H1 (cell line): ENCODE measurements around the gene APBA2. TPM values are rescaled to one million over a fixed set of nuclear protein-coding genes. Genes with fewer than 3 reads are reported as not detected.

ENCODE experiments used
- CTCF ChIA-PET: fragments of 300-600 bp; sonication (Branson Sonifier 250); formaldehyde crosslinking; loops from one replicate; lab custom pipeline; 2021; ENCODE audit not compliant: partially characterized antibody; lab: Charles Lee
- POLR2A ChIA-PET: fragments of 300-600 bp; sonication (Branson Sonifier 250); formaldehyde crosslinking; loops from one replicate; lab custom pipeline; 2021; ENCODE audit warnings: inconsistent platforms; ENCODE audit not compliant: partially characterized antibody; lab: Charles Lee
- DNase-seq, 2 experiments: peaks; one replicate each; pipeline versions ENCODE4 v3.0.0 to v3.0.0-alpha.2; 2010 to 2022; ENCODE audit warnings: low spot score in 2 of 2, low read depth in 1 of 2, mixed read lengths in 1 of 2
- FAIRE-seq: peaks from 2 replicates; lab custom pipeline; 2011; peaks lifted over from hg19 to GRCh38; lab: Jason Lieb, UNC
- H2AFZ ChIP-seq: 2 replicates; pipeline ENCODE4 v1.8.1; 2012; ENCODE audit warnings: low read length, inconsistent platforms
- H2AK5ac ChIP-seq: 2 replicates; pipeline ENCODE4 v1.6.1; 2013; ENCODE audit warnings: low read depth, low read length
- H2BK120ac ChIP-seq: replicated peaks from 2 replicates; pipeline ENCODE3; 2013; ENCODE audit warnings: low read depth, low read length, inconsistent platforms
- H2BK12ac ChIP-seq: 2 replicates; pipeline ENCODE4 v1.6.1; 2013; ENCODE audit warnings: low read depth, low read length
- H2BK15ac ChIP-seq: 2 replicates; pipeline ENCODE4 v1.6.1; 2013; ENCODE audit warnings: low read length
- H2BK20ac ChIP-seq: 2 replicates; pipeline ENCODE4 v1.6.1; 2013; ENCODE audit warnings: low read length
- H2BK5ac ChIP-seq: 2 replicates; pipeline ENCODE4 v1.6.1; 2013; ENCODE audit warnings: low read depth, low read length
- H3K14ac ChIP-seq: 2 replicates; pipeline ENCODE4 v1.6.1; 2013; ENCODE audit warnings: inconsistent platforms; ENCODE audit not compliant: insufficient read length
- H3K18ac ChIP-seq: 2 replicates; pipeline ENCODE4 v1.6.1; 2013; ENCODE audit warnings: low read length; ENCODE audit errors: extremely low read depth
- H3K23ac ChIP-seq: 2 replicates; pipeline ENCODE4 v1.6.1; 2013; ENCODE audit warnings: inconsistent platforms; ENCODE audit not compliant: insufficient read length
- H3K23me2 ChIP-seq: 2 replicates; pipeline ENCODE4 v1.6.1; 2013; ENCODE audit warnings: low read depth, low read length
- H3K27ac ChIP-seq: 2 replicates; pipeline ENCODE4 v1.6.1; 2011; ENCODE audit warnings: low read depth, low read length, inconsistent platforms
- H3K27me3 ChIP-seq, 4 experiments: replicated peaks in 1 of 4; 1 replicate in 1 of 4; 2 replicates in 3 of 4; pipeline versions ENCODE4 v1.6.1 to v1.8.1; 2011 to 2013; ENCODE audit warnings: low read length in 3 of 4, mild to moderate bottlenecking in 3 of 4, inconsistent platforms in 2 of 4, mixed read lengths in 2 of 4, moderate library complexity in 1 of 4; ENCODE audit not compliant: control insufficient read depth in 3 of 4, insufficient read depth in 3 of 4; ENCODE audit errors: extremely low read depth in 1 of 4
- H3K36me3 ChIP-seq, 4 experiments: 2 replicates each; pipeline versions ENCODE4 v1.6.1 to v1.8.1; 2011 to 2013; ENCODE audit warnings: mild to moderate bottlenecking in 4 of 4, low read length in 3 of 4, moderate library complexity in 2 of 4, control low read depth in 1 of 4, inconsistent platforms in 1 of 4; ENCODE audit not compliant: insufficient read depth in 4 of 4, control insufficient read depth in 2 of 4
- H3K4ac ChIP-seq: replicated peaks from 2 replicates; pipeline ENCODE3; 2013; ENCODE audit warnings: low read length, low read depth, mixed read lengths, inconsistent platforms; ENCODE audit not compliant: insufficient read length
- H3K4me1 ChIP-seq, 4 experiments: replicated peaks in 1 of 4; 1 replicate in 1 of 4; 2 replicates in 3 of 4; pipeline versions ENCODE4 v1.6.1 to v1.8.1; 2011 to 2013; ENCODE audit warnings: low read length in 3 of 4, inconsistent platforms in 2 of 4, mixed read lengths in 1 of 4; ENCODE audit not compliant: insufficient read depth in 4 of 4, control insufficient read depth in 3 of 4
- H3K4me2 ChIP-seq, 2 experiments: 2 replicates each; pipeline versions ENCODE4 v1.6.1 to v1.8.1; 2011 to 2013; ENCODE audit warnings: low read depth in 2 of 2, low read length in 2 of 2, control low read depth in 1 of 2, inconsistent platforms in 1 of 2, mild to moderate bottlenecking in 1 of 2; ENCODE audit not compliant: insufficient read depth in 1 of 2
- H3K4me3 ChIP-seq, 4 experiments: fragments of 200-600, 300-600 bp in 1 of 4; sonication (generic), shearing (Covaris generic), sonication (Bioruptor Twin) in 1 of 4; 2 replicates each; pipeline versions ENCODE4 v1.5.1 to v1.8.1; 2011 to 2016; ENCODE audit warnings: low read length in 4 of 4, low read depth in 3 of 4, control low read depth in 2 of 4, inconsistent platforms in 2 of 4, mild to moderate bottlenecking in 2 of 4, mixed read lengths in 1 of 4, moderate library complexity in 1 of 4; ENCODE audit not compliant: insufficient read depth in 2 of 4; ENCODE audit errors: extremely low read depth in 1 of 4
- H3K56ac ChIP-seq: replicated peaks from 2 replicates; pipeline ENCODE3; 2013; ENCODE audit warnings: low read depth, mild to moderate bottlenecking, mixed read lengths, low read length, inconsistent platforms; ENCODE audit not compliant: insufficient read length
- H3K79me1 ChIP-seq: 2 replicates; pipeline ENCODE4 v1.6.1; 2013; ENCODE audit warnings: low read depth, low read length, control low read depth
- H3K79me2 ChIP-seq, 2 experiments: 2 replicates each; pipeline versions ENCODE4 v1.6.1 to v1.8.1; 2012 to 2013; ENCODE audit warnings: low read length in 2 of 2, mild to moderate bottlenecking in 2 of 2, inconsistent platforms in 1 of 2; ENCODE audit not compliant: insufficient read depth in 2 of 2, control insufficient read depth in 1 of 2
- H3K9ac ChIP-seq, 4 experiments: replicated peaks in 1 of 4; 1 replicate in 1 of 4; 2 replicates in 3 of 4; pipeline versions ENCODE4 v1.6.1 to v1.8.1; 2011 to 2013; ENCODE audit warnings: low read depth in 3 of 4, low read length in 3 of 4, control low read depth in 2 of 4, mild to moderate bottlenecking in 2 of 4, moderate library complexity in 2 of 4, inconsistent platforms in 1 of 4; ENCODE audit errors: extremely low read depth in 1 of 4
- H3K9me3 ChIP-seq, 2 experiments: 2 replicates each; pipeline versions ENCODE4 v1.6.1 to v1.8.1; 2012 to 2013; ENCODE audit warnings: mild to moderate bottlenecking in 2 of 2, moderate library complexity in 2 of 2, control low read depth in 1 of 2, inconsistent platforms in 1 of 2, low read depth in 1 of 2, low read length in 1 of 2, mixed read lengths in 1 of 2; ENCODE audit not compliant: insufficient read depth in 2 of 2
- H4K20me1 ChIP-seq, 2 experiments: replicated peaks in 1 of 2; 2 replicates each; pipeline versions ENCODE3 to v1.8.1; 2011 to 2013; ENCODE audit warnings: inconsistent platforms in 2 of 2, low read length in 2 of 2, mild to moderate bottlenecking in 1 of 2; ENCODE audit not compliant: insufficient read depth in 2 of 2, control insufficient read depth in 1 of 2
- H4K5ac ChIP-seq: 2 replicates; pipeline ENCODE4 v1.6.1; 2013; ENCODE audit warnings: low read length, low read depth, mixed read lengths, inconsistent platforms; ENCODE audit not compliant: insufficient read length
- H4K8ac ChIP-seq: 2 replicates; pipeline ENCODE4 v1.8.0; 2013; ENCODE audit warnings: mild to moderate bottlenecking, moderate library complexity, low read length, inconsistent platforms; ENCODE audit not compliant: insufficient read depth; ENCODE audit errors: extremely low read depth
- H4K91ac ChIP-seq: replicated peaks from 2 replicates; pipeline ENCODE3; 2013; ENCODE audit warnings: low read length, mixed read lengths, inconsistent platforms; ENCODE audit not compliant: insufficient read length
- BACH1 ChIP-seq: IDR thresholded peaks from 2 replicates; pipeline ENCODE4 v1.6.1; 2012; ENCODE audit warnings: low read length, improper control_type of control experiment
- BRCA1 ChIP-seq: IDR thresholded peaks from 2 replicates; pipeline ENCODE4 v1.6.1; 2012; ENCODE audit warnings: low read depth, low read length, improper control_type of control experiment
- CEBPB ChIP-seq: IDR thresholded peaks from 2 replicates; pipeline ENCODE4 v1.6.1; 2012; ENCODE audit warnings: low read depth, low read length
- CHD1 ChIP-seq: IDR thresholded peaks from 2 replicates; pipeline ENCODE4 v1.6.1; 2012; ENCODE audit warnings: low read depth, low read length, improper control_type of control experiment
- CREB1 ChIP-seq: IDR thresholded peaks from 2 replicates; pipeline ENCODE4 v1.6.1; 2012; ENCODE audit warnings: inconsistent platforms
- EZH2 ChIP-seq: fragments of 200-600 bp; sonication (generic); IDR thresholded peaks from 2 replicates; pipeline ENCODE4 v1.7.1; 2012; ENCODE audit warnings: low read depth, mild to moderate bottlenecking, moderate library complexity, low read length, inconsistent platforms; ENCODE audit not compliant: severe bottlenecking
- NRF1 ChIP-seq: IDR thresholded peaks from 2 replicates; pipeline ENCODE4 v1.6.1; 2011; ENCODE audit warnings: mild to moderate bottlenecking, low read depth, low read length, improper control_type of control experiment
- POLR2A ChIP-seq, 2 experiments: IDR thresholded peaks; 1 replicate in 1 of 2; 2 replicates in 1 of 2; pipeline ENCODE4 v1.6.1; 2011; ENCODE audit warnings: low read depth in 2 of 2, low read length in 2 of 2, mild to moderate bottlenecking in 2 of 2; ENCODE audit errors: control extremely low read depth in 1 of 2
- SIN3A ChIP-seq, 2 experiments: IDR thresholded peaks in 1 of 2; conservative IDR thresholded peaks in 1 of 2; 2 replicates each; pipeline ENCODE4 v1.6.1; 2011 to 2012; ENCODE audit warnings: low read length in 2 of 2, improper control_type of control experiment in 1 of 2, low read depth in 1 of 2, mild to moderate bottlenecking in 1 of 2
- SRF ChIP-seq: IDR thresholded peaks from 2 replicates; pipeline ENCODE4 v1.6.1; 2011; ENCODE audit warnings: mild to moderate bottlenecking, low read depth, low read length, moderate library complexity
- TAF7 ChIP-seq: optimal IDR thresholded peaks from 2 replicates; pipeline ENCODE3; 2011; ENCODE audit warnings: low read depth, mild to moderate bottlenecking, inconsistent platforms, low read length, moderate library complexity, borderline replicate concordance
- YY1 ChIP-seq: IDR thresholded peaks from 2 replicates; pipeline ENCODE4 v1.6.1; 2011; ENCODE audit warnings: low read depth, mild to moderate bottlenecking, low read length
- WGBS, 2 experiments: shearing (Covaris generic) in 1 of 2; methylation state at CpG; one replicate each; pipeline versions ENCODE4 v1.1.6 to v1.1.7; 2013 to 2015; ENCODE audit warnings: low lambda C conversion rate in 2 of 2, mixed read lengths in 2 of 2, inconsistent platforms in 1 of 2, low coverage in 1 of 2, missing lambda C conversion rate in 1 of 2; ENCODE audit not compliant: insufficient replicate concordance in 2 of 2, insufficient coverage in 1 of 2, insufficient read length in 1 of 2; ENCODE audit errors: extremely low coverage in 1 of 2, missing lambda C conversion rate in 1 of 2; 5-methylcytosine and 5-hydroxymethylcytosine counted together
- polyA plus RNA-seq, 7 experiments: library from polyadenylated mRNA; depleted of rRNA in 3 of 7; stranded (reverse) in 5 of 7; unstranded in 2 of 7; fragments of >200 nt in 5 of 7; fragments of 200-250 nt in 2 of 7; gene quantifications; 1 replicate in 5 of 7; 2 replicates in 1 of 7; 4 replicates in 1 of 7; pipeline versions ENCODE4 v1.2.1 to v1.2.3, GENCODE V29; 2011 to 2013; ENCODE audit warnings: missing spikeins in 2 of 7, mixed read lengths in 2 of 7
- total RNA-seq: library from RNA; stranded (reverse); fragmentation: NEBNext Ultra II Directional; extraction: Animal tissue kit (Norgen Biotek cat#: 25700); gene quantifications from 2 replicates; pipeline ENCODE4 v1.2.1, GENCODE V29; 2021
- TF ChIP-seq, protein P1 (sequence below), 3 experiments: IDR thresholded peaks; 1 replicate in 2 of 3; 2 replicates in 1 of 3; pipeline versions ENCODE4 v1.5.1 to v1.6.1; 2011; ENCODE audit warnings: low read length in 3 of 3, mild to moderate bottlenecking in 3 of 3, inconsistent platforms in 2 of 3, low read depth in 1 of 3, moderate library complexity in 1 of 3; ENCODE audit not compliant: insufficient read depth in 1 of 3; ENCODE audit errors: control extremely low read depth in 1 of 3

APBA2 gene
- total and polyA plus RNA-seq, 2 of the 8 experiments (the other 6 are each of a cell fraction or from before 2014, with no cell fraction given): 15.5 to 19.0 TPM

DNA sequence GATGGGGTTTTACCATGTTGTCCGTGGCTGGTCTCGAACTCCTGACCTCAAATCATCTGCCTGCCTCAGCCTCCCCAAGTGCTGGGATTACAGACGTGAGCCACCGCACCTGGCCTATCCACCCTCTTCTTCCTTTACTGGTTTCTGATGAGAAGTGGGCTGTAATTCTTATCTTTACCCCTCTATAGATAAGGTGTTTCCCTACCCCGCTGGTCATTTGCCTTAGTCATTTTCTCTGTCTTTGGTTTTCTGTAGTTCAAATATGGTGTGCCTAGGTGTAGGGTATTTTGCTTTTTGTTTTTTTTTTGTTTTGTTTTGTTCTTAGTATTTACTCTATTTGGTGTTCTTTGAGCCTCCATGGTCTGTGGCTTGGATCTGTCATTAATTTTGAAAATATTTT, 41.3 kb downstream of the APBA2 start:
- H2BK120ac ChIP-seq: no peak overlapping the region
- WGBS, 2 experiments: 91% methylated on average over 5 of the region's 5 CpGs; no CpG with 5 or more reads in 1 of the 2 experiments
- CTCF ChIA-PET: interaction anchor here (1.5 kb wide), 1 partner anchor 163 kb away, joined by 4 read pairs; no protein-coding TSS in a partner anchor

More for the DNA sequence above, 41.3 kb downstream of the APBA2 start:
- no peaks in the 10 kb centered on the region for H3K79me1 ChIP-seq
- H3K9me3 ChIP-seq: no peaks in the 10 kb centered on the region
- H4K8ac ChIP-seq: no peak overlapping the region
- no peak overlapping the region for H3K4me2 ChIP-seq
- no peaks in the 10 kb centered on the region for H3K36me3 ChIP-seq
- no peak overlapping the region for H3K18ac ChIP-seq
- no peak overlapping the region for H3K4me3 ChIP-seq
- no peak overlapping the region for H3K23ac ChIP-seq
- DNase-seq: no peak
- no peaks in the 10 kb centered on the region for H3K27me3 ChIP-seq
- H2AK5ac ChIP-seq: no peak overlapping the region
- no peaks in the 10 kb centered on the region for H3K4me1 ChIP-seq
- H3K14ac ChIP-seq: no peak overlapping the region
- no peak for FAIRE-seq
- no peak overlapping the region for H2BK12ac ChIP-seq
- no peak overlapping the region for H3K27ac ChIP-seq
- TF ChIP-seq CEBPB: no peak
- TF ChIP-seq EZH2: no peak
- no peak for TF ChIP-seq SIN3A (conservative IDR thresholded peaks at IDR 0.05 in 1 of 2, IDR thresholded peaks at IDR 0.05 in 1 of 2; ENCODE audit: low read depth in 1 of 2, low read length in 2 of 2)
- TF ChIP-seq YY1: no peak
- TF ChIP-seq BRCA1: no peak
- TF ChIP-seq NRF1: no peak
- no peak for TF ChIP-seq CHD1
- TF ChIP-seq CREB1: no peak
- no peak for TF ChIP-seq SRF
- TF ChIP-seq, protein P1, sequence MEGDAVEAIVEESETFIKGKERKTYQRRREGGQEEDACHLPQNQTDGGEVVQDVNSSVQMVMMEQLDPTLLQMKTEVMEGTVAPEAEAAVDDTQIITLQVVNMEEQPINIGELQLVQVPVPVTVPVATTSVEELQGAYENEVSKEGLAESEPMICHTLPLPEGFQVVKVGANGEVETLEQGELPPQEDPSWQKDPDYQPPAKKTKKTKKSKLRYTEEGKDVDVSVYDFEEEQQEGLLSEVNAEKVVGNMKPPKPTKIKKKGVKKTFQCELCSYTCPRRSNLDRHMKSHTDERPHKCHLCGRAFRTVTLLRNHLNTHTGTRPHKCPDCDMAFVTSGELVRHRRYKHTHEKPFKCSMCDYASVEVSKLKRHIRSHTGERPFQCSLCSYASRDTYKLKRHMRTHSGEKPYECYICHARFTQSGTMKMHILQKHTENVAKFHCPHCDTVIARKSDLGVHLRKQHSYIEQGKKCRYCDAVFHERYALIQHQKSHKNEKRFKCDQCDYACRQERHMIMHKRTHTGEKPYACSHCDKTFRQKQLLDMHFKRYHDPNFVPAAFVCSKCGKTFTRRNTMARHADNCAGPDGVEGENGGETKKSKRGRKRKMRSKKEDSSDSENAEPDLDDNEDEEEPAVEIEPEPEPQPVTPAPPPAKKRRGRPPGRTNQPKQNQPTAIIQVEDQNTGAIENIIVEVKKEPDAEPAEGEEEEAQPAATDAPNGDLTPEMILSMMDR (IDR thresholded peaks at IDR 0.05; ENCODE audit: control extremely low read depth in 1 of 3, insufficient read depth in 1 of 3, low read depth in 1 of 3, low read length in 3 of 3): no peak
- TF ChIP-seq TAF7: no peak
- TF ChIP-seq BACH1: no peak
- TF ChIP-seq POLR2A (IDR thresholded peaks at IDR 0.05; ENCODE audit: control extremely low read depth in 1 of 2, low read depth in 2 of 2, low read length in 2 of 2): no peak
- TF ChIP-seq, all 59 proteins: peak for 0
- H2BK15ac ChIP-seq: no peak overlapping the region
- no peak overlapping the region for H2BK20ac ChIP-seq
- H4K5ac ChIP-seq: no peak overlapping the region
- H3K23me2 ChIP-seq: no peaks in the 10 kb centered on the region
- H2AFZ ChIP-seq: no peak overlapping the region
- no peaks in the 10 kb centered on the region for H4K20me1 ChIP-seq
- no peak overlapping the region for H2BK5ac ChIP-seq
- POLR2A ChIA-PET: no interaction called here
- H3K4ac ChIP-seq: no peak overlapping the region
- no peak overlapping the region for H4K91ac ChIP-seq
- H3K79me2 ChIP-seq: no peaks in the 10 kb centered on the region
- no peak overlapping the region for H3K56ac ChIP-seq
- H3K9ac ChIP-seq: no peak overlapping the region
